Calu3 (cell line): Measurements from ENCODE around the gene SPTB. TPM values are rescaled to one million over a fixed set of nuclear protein-coding genes. Genes with fewer than 3 reads are reported as not detected.

Source experiments
- BruUV-seq: library from RNA; stranded (reverse); fragments of 400-500 nt; replicated peaks from 2 replicates; lab custom pipeline; 2021; lab: Mats Ljungman, UMichigan
- CTCF ChIA-PET: fragments of 300-600 bp; sonication (Branson Sonifier 250); formaldehyde crosslinking; loops from one replicate; lab custom pipeline; 2022; ENCODE audit warnings: antibody characterized with exemption; lab: Charles Lee
- DNase-seq: peaks from one replicate; pipeline ENCODE4 v3.0.0; 2022
- H3K27ac Mint-ChIP-seq: one replicate; pipeline ENCODE4 v1.8.0; 2022; ENCODE audit warnings: mixed read lengths; ENCODE audit not compliant: unreplicated experiment
- H3K27me3 Mint-ChIP-seq: one replicate; pipeline ENCODE4 v1.8.0; 2022; ENCODE audit warnings: mixed read lengths; ENCODE audit not compliant: unreplicated experiment
- H3K36me3 Mint-ChIP-seq: one replicate; pipeline ENCODE4 v1.8.0; 2022; ENCODE audit warnings: mild to moderate bottlenecking, moderate library complexity, mixed read lengths; ENCODE audit not compliant: insufficient read depth, unreplicated experiment
- H3K4me1 Mint-ChIP-seq: one replicate; pipeline ENCODE4 v1.8.0; 2022; ENCODE audit warnings: mild to moderate bottlenecking, low read depth, mixed read lengths; ENCODE audit not compliant: unreplicated experiment
- H3K4me3 Mint-ChIP-seq: one replicate; pipeline ENCODE4 v1.8.0; 2022; ENCODE audit warnings: mild to moderate bottlenecking, low read depth, moderate library complexity, mixed read lengths; ENCODE audit not compliant: unreplicated experiment
- H3K9me3 Mint-ChIP-seq: one replicate; pipeline ENCODE4 v1.8.0; 2022; ENCODE audit warnings: low read depth, mixed read lengths; ENCODE audit not compliant: unreplicated experiment
- intact Hi-C: fragments of 100-400 bp; cut with micrococcal nuclease; formaldehyde crosslinking; loops from one replicate; pipeline ENCODE4 v1.10.0; 2022; ENCODE audit not compliant: unreplicated experiment
- total RNA-seq: library from RNA; stranded (reverse); gene quantifications from 2 replicates; pipeline ENCODE4 v1.2.3, GENCODE V29; 2022
- TF ChIP-seq, protein P1 (sequence below): fragments of 200-600 bp; IDR thresholded peaks from one replicate; pipeline ENCODE4 v1.8.0; 2022; ENCODE audit warnings: antibody characterized with exemption; ENCODE audit not compliant: unreplicated experiment

SPTB gene
- total RNA-seq, 1 experiment from 2014 or later: not detected

- TF ChIP-seq, protein P1, sequence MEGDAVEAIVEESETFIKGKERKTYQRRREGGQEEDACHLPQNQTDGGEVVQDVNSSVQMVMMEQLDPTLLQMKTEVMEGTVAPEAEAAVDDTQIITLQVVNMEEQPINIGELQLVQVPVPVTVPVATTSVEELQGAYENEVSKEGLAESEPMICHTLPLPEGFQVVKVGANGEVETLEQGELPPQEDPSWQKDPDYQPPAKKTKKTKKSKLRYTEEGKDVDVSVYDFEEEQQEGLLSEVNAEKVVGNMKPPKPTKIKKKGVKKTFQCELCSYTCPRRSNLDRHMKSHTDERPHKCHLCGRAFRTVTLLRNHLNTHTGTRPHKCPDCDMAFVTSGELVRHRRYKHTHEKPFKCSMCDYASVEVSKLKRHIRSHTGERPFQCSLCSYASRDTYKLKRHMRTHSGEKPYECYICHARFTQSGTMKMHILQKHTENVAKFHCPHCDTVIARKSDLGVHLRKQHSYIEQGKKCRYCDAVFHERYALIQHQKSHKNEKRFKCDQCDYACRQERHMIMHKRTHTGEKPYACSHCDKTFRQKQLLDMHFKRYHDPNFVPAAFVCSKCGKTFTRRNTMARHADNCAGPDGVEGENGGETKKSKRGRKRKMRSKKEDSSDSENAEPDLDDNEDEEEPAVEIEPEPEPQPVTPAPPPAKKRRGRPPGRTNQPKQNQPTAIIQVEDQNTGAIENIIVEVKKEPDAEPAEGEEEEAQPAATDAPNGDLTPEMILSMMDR: no peak
These were observed 19.7 kb downstream of the SPTB start for GRCh38 chr14:64860039-64860438.

DNA sequence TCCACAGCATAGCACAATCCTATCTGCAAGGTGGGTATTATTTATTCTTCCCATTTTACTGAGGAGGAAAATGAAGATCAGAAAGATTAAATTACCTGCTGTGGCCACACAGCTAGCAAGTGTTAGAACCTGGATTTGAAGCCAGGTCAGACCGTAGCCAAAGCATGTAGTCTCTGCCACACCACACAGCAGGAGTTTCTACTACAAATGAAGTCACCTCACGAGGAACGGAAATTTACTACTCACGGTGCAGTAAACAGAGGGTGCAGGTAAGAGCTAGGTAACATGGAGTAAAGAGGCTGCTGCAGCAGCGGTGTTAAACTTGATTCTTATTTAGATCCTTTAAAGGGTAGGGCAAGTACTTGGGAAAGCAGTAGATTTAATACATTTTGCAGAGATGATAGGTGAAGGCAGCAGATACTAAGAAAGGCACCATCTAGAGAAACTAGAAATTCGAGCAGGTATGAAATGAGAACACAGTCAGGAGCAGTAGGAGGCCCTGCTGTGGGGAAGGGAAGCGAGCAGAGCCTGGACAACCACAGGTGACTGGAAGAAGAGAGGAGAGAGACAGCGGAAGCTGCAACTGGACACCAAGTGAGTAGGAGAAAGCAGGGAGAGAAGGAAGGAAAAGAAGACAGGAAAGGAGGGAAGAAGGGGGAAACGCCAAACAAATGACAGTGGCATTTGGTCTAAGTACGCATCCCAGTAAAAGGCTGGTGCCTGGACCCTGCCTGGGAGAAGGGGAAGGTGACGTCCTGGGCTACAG lies 21.5 kb downstream of the SPTB start:
- no peaks in the 10 kb centered on the region for H3K9me3 Mint-ChIP-seq
- no peak overlapping the region for H3K4me3 Mint-ChIP-seq
- peaks cover 46% of the 10 kb centered on the region for H3K27me3 Mint-ChIP-seq
- no peaks in the 10 kb centered on the region for H3K4me1 Mint-ChIP-seq
- no TSS peak for BruUV-seq
- no peak for DNase-seq
- CTCF ChIA-PET: no interaction called here
- TF ChIP-seq, protein P1: no peak
- intact Hi-C loops: no loop called here
- H3K27ac Mint-ChIP-seq: no peak overlapping the region
- no peaks in the 10 kb centered on the region for H3K36me3 Mint-ChIP-seq

More at GRCh38 chr14:64860039-64860438, 19.7 kb downstream of the SPTB start:
- Mint-ChIP-seq H3K4me3 (no peak overlapping the region), H3K27me3 (peaks cover 54% of the 10 kb centered on the region), H3K27ac (no peak overlapping the region), H3K9me3 (no peaks in the 10 kb centered on the region), H3K36me3 (no peaks in the 10 kb centered on the region), H3K4me1 (no peaks in the 10 kb centered on the region)
- CTCF ChIA-PET: no interaction called here
- intact Hi-C loops: no loop called here
- no peak for DNase-seq
- BruUV-seq: no TSS peak

DNA sequence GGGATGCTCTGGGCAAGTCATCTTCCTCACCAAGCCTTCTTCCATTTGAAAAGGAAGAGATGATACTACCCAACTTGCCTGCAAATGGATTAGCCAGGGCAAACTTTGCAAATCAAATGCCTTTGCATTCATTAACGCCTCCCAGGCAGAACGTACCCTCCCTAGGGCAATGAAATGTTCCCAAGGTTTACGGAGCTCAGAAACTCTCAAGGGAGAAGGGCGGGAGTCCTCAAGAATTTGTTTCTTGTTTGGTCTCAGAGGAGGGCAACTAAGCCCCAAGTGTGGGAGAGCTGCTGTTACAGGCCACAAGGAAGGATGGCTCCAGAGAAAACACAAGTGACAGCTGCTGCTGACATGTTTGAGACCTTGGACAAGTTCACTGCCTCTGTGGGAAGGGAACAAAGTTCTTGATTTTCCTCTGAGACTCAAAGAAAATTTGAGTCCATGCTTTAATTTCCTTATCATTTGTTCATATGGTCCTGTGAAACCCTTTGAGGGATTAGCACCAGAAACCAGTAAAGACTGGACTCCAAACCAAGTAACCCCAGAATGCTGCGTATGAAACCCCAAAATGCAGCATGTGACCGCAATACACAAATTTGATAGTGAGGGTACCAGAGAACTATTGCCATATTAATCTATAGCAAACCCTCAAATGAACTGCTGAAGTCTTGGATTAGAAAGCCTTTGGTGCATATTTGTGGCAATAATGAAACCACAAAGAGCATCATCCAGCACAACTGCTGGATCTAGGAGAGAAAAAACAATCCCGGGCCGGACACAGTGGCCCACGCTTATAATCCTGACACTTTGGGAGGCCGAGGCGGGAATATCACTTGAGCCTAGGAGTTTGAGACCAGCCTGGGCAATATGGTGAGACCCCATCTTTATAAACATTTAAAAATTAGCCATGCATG lies 22.9 kb downstream of the SPTB start:
- H3K4me1 Mint-ChIP-seq: no peaks in the 10 kb centered on the region
- intact Hi-C loops: no loop called here
- DNase-seq: no peak
- H3K27ac Mint-ChIP-seq: no peak overlapping the region
- H3K36me3 Mint-ChIP-seq: no peaks in the 10 kb centered on the region
- H3K4me3 Mint-ChIP-seq: no peak overlapping the region
- CTCF ChIA-PET: no interaction called here
- peaks cover 48% of the 10 kb centered on the region for H3K27me3 Mint-ChIP-seq
- BruUV-seq: no TSS peak
- TF ChIP-seq, protein P1: no peak
- H3K9me3 Mint-ChIP-seq: no peaks in the 10 kb centered on the region

DNA sequence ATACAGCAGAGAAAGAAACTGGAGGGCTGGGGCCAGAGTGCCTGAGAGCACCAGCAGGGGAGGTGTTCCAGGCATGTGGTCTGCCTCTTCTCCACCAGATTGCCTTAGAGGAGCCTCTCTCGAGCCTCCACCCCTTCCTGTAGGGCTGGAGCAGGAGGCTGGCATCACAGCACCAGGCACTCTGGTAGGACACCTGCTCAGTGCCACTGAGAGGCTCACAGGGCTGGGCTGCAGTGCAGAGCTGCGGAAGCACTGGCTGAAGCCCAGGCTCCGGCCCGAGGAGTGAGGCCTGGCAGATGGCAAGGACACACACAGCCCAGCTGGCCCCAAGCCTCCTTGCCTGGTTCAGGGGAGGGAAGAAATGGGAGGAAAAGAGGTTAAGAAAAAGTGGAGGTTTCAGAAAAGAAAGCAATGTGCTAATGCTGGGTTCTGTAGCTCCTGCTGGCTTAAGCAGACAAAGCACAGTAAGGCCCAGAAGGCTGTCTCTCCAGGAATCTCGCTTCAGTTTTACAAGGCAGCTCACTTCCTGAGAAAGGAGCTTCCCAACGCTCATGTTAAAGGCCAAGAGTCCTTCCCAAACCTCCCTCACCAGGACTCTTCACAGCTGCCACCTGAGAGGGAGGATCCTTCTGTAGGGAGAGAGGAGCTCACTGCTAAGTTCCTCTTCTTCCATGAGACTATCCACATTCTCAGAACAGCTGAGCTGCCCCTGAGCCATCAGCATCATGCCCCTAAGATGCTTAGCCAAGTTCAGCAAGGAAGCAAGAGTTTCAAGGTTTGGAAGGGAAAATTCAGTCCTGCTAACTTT lies 23.8 kb downstream of the SPTB start:
- no peaks in the 10 kb centered on the region for H3K36me3 Mint-ChIP-seq
- no peak overlapping the region for H3K4me3 Mint-ChIP-seq
- no TSS peak for BruUV-seq
- intact Hi-C loops: no loop called here
- H3K27ac Mint-ChIP-seq: no peak overlapping the region
- CTCF ChIA-PET: no interaction called here
- TF ChIP-seq, protein P1: no peak
- peaks cover 48% of the 10 kb centered on the region for H3K27me3 Mint-ChIP-seq
- H3K4me1 Mint-ChIP-seq: no peaks in the 10 kb centered on the region
- DNase-seq: no peak
- no peaks in the 10 kb centered on the region for H3K9me3 Mint-ChIP-seq
